Vagina (tissue), 2 donors: Measurements from ENCODE around the gene E2F6. TPM values are rescaled to one million over a fixed set of nuclear protein-coding genes. Genes with fewer than 3 reads are reported as not detected.

ENCODE experiments used
- DNase-seq, 2 donors: peaks; one replicate each; pipeline ENCODE4 v3.0.0-alpha.2; 2017; ENCODE audit errors: extremely low spot score in 2 of 2
- H3K27ac ChIP-seq: fragments of 200-600 bp; sonication (generic); one replicate; pipeline ENCODE4 v1.5.1; 2019
- H3K27me3 ChIP-seq: fragments of 200-600 bp; sonication (generic); one replicate; pipeline ENCODE4 v1.5.1; 2019
- H3K36me3 ChIP-seq, 2 donors: fragments of 200-600 bp; sonication (generic); one replicate each; pipeline ENCODE4 v1.5.1; 2017 to 2019
- H3K4me1 ChIP-seq: fragments of 200-600 bp; sonication (generic); one replicate; pipeline ENCODE4 v1.5.1; 2019
- H3K4me3 ChIP-seq, 2 donors: fragments of 200-600 bp; sonication (generic); 1 replicate in 1 of 2; 2 replicates in 1 of 2; pipeline ENCODE4 v1.5.1; 2016 to 2019
- H3K9me3 ChIP-seq: fragments of 200-600 bp; sonication (generic); one replicate; pipeline ENCODE4 v1.5.1; 2019
- CTCF ChIP-seq, 3 experiments: fragments of 450-650 bp in 2 of 3; fragments of 200-600 bp in 1 of 3; sonication (generic) in 1 of 3; IDR thresholded peaks; one replicate each; pipeline ENCODE4 v1.5.1; 2017 to 2019; ENCODE audit warnings: antibody characterized with exemption in 3 of 3, mild to moderate bottlenecking in 2 of 3, moderate library complexity in 2 of 3
- POLR2A ChIP-seq, 2 donors: fragments of 450-650 bp; IDR thresholded peaks; one replicate each; pipeline ENCODE4 v1.6.1; 2017; ENCODE audit warnings: antibody characterized with exemption in 2 of 2, mild to moderate bottlenecking in 2 of 2, moderate library complexity in 2 of 2
- POLR2AphosphoS5 ChIP-seq, 2 donors: sonication (generic); formaldehyde crosslinking; IDR thresholded peaks; one replicate each; pipeline ENCODE4 v1.9.0; 2017; ENCODE audit warnings: antibody characterized with exemption in 2 of 2, mild to moderate bottlenecking in 2 of 2, low read depth in 1 of 2; ENCODE audit not compliant: insufficient read depth in 1 of 2
- intact Hi-C: fragments of 100-400 bp; cut with DNase I; formaldehyde crosslinking; loops from one replicate; pipeline ENCODE4 v1.15.1; 2023
- total RNA-seq: library from RNA; depleted of rRNA; stranded (reverse); fragments of >200 nt; gene quantifications from one replicate; pipeline ENCODE4 v1.2.3, GENCODE V29; 2016

E2F6 gene
- total RNA-seq, 1 donor from 2014 or later: 9.1 TPM

DNA sequence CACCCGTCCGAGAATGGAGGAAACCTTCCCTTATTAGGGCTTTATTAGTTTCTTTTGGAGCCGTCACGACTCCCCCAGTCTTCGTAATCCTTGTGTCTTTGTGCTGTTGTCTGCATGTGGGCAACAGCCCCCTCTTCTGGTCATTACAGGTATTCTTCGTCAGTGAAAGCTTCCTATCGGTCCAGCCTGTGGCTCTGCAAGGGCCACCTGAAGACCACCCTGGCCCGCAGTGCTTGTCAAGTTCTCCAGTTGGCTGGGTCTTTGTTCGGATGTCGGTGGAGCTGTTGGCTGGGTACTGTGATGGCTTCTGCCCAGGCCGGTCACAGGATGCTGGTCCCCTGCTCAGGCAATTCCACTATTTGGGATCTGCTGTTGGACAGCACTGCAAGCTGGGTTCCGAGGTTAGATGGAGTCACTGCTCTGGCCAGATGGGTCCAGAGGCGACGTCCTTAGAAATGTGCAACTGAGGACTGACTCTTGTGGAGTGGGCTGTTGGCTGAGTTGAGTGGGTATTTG, 19.2 kb downstream of the E2F6 start:
- Histone ChIP-seq H3K27me3 (no peaks in the 10 kb centered on the region), H3K4me1 (no peaks in the 10 kb centered on the region), H3K27ac (no peak overlapping the region), H3K9me3 (no peaks in the 10 kb centered on the region), H3K4me3 (no peak overlapping the region), H3K36me3 (peaks cover 0 to 47% of the 10 kb centered on the region in 2 donors)
- no peak for DNase-seq
- TF ChIP-seq POLR2AphosphoS5 (IDR thresholded peaks at IDR 0.05; ENCODE audit: insufficient read depth in 1 of 2, low read depth in 1 of 2) (no peak), CTCF (IDR thresholded peaks at IDR 0.05) (peak; percentile 12 to 70 (median 52)), POLR2A (IDR thresholded peaks at IDR 0.05) (no peak)
- intact Hi-C loops: loop anchor here (1.0 kb wide), 1 partner anchor 314 kb away; no protein-coding TSS in a partner anchor

DNA sequence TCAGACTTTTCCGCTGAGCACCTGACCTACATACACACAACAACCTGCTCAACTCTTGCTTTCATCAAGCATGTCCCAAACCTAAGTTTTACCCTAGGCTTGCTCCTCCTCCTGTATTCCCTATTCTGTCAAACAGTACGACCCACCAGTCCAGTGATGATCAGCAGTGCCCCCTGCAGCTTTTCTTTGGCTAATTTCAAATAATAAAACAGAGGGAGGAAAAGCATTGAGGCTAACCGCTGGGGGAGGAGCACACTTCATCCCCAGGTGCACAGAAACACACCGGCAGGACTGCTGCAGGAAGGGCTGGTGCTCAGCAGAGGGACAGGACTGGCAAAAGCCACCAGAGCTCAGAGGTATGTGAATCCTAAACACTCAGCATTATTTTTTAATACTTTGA, 21.2 kb downstream of the E2F6 start:
- no peak for DNase-seq
- H3K27me3 ChIP-seq: no peaks in the 10 kb centered on the region
- TF ChIP-seq POLR2AphosphoS5 (IDR thresholded peaks at IDR 0.05; ENCODE audit: insufficient read depth in 1 of 2, low read depth in 1 of 2) (no peak), CTCF (IDR thresholded peaks at IDR 0.05) (no peak), POLR2A (IDR thresholded peaks at IDR 0.05) (no peak)
- H3K4me3 ChIP-seq: no peak overlapping the region
- no peaks in the 10 kb centered on the region for H3K9me3 ChIP-seq
- no peaks in the 10 kb centered on the region for H3K4me1 ChIP-seq
- intact Hi-C loops: no loop called here
- H3K36me3 ChIP-seq: peaks cover 0 to 47% of the 10 kb centered on the region in 2 donors
- no peak overlapping the region for H3K27ac ChIP-seq

DNA sequence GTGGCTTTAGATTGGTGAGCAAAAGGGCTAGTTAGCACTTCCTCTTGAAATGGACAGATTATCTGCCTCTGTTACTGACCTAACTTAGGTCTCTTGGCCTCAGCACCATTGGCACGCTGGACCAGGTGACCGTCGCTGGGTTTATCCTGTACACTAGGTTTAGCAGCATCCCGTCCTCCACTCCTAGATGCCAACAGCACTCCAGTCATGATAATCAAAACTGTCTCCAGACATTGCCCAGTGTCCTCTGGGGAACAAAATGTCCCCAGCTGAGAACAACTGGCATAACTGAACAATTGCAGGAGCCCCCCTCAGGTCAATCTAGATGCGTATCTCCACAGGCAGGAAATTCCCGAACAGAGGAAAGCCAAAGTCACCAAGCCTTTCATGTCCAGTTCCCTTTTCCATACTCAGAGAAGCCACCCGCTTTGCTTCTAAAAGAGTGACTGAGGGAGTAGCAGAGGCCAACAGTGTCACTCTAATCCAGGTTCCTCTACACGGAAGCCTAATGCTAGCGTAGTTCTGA, 27.3 kb downstream of the E2F6 start:
- no peaks in the 10 kb centered on the region for H3K27me3 ChIP-seq
- DNase-seq: no peak
- no peak overlapping the region for H3K4me3 ChIP-seq
- TF ChIP-seq CTCF (IDR thresholded peaks at IDR 0.05) (no peak), POLR2A (IDR thresholded peaks at IDR 0.05) (no peak), POLR2AphosphoS5 (IDR thresholded peaks at IDR 0.05; ENCODE audit: insufficient read depth in 1 of 2, low read depth in 1 of 2) (no peak)
- H3K9me3 ChIP-seq: no peaks in the 10 kb centered on the region
- intact Hi-C loops: no loop called here
- H3K27ac ChIP-seq: no peak overlapping the region
- no peaks in the 10 kb centered on the region for H3K4me1 ChIP-seq
- peaks cover 0 to 8% of the 10 kb centered on the region in 2 donors for H3K36me3 ChIP-seq

- no peaks in the 10 kb centered on the region for H3K9me3 ChIP-seq
- H3K36me3 ChIP-seq: peaks cover 0 to 6% of the 10 kb centered on the region in 2 donors
- no peak for DNase-seq
- H3K27ac ChIP-seq: no peak overlapping the region
- no peak overlapping the region for H3K4me3 ChIP-seq
- no peaks in the 10 kb centered on the region for H3K27me3 ChIP-seq
- no peak for TF ChIP-seq CTCF (IDR thresholded peaks at IDR 0.05)
- no peak for TF ChIP-seq POLR2A (IDR thresholded peaks at IDR 0.05)
- TF ChIP-seq POLR2AphosphoS5 (IDR thresholded peaks at IDR 0.05; ENCODE audit: insufficient read depth in 1 of 2, low read depth in 1 of 2): no peak
- no peaks in the 10 kb centered on the region for H3K4me1 ChIP-seq
- intact Hi-C loops: no loop called here
These were observed 28.4 kb downstream of the E2F6 start for GRCh38 chr2:11437602-11438001.

DNA sequence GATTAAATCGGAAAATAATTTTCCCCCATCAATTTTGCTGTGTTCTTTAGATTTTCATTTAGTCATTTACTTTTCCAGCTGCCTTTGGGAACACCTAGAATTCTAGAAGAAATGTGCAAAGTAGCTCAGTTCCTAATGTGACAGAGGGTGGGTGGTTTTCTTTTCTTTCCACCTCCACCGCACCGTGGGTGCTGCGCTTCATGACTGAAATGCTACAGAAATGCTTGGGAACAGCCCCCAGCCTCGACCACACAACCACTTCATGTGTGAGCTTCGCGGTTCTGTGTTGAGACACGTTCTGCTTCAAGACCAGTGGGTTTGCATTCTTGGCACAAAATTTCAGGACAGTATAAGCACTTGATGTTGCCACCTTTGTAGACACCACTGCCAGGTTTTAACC, 30.9 kb downstream of the E2F6 start:
- no peaks in the 10 kb centered on the region for H3K4me1 ChIP-seq
- TF ChIP-seq POLR2AphosphoS5 (IDR thresholded peaks at IDR 0.05; ENCODE audit: insufficient read depth in 1 of 2, low read depth in 1 of 2): no peak
- no peak for TF ChIP-seq POLR2A (IDR thresholded peaks at IDR 0.05)
- TF ChIP-seq CTCF (IDR thresholded peaks at IDR 0.05): no peak
- no peak overlapping the region for H3K27ac ChIP-seq
- H3K9me3 ChIP-seq: no peaks in the 10 kb centered on the region
- no peak overlapping the region for H3K4me3 ChIP-seq
- H3K36me3 ChIP-seq: no peaks in the 10 kb centered on the region
- no peaks in the 10 kb centered on the region for H3K27me3 ChIP-seq
- no peak for DNase-seq
- intact Hi-C loops: no loop called here
